ENCODE results near the gene NPEPL1. TPM values are rescaled to one million over a fixed set of nuclear protein-coding genes. Genes with fewer than 3 reads are reported as not detected.

NPEPL1 gene
- total RNA-seq, 1 donor from 2014 or later = 37.6 TPM

DNA sequence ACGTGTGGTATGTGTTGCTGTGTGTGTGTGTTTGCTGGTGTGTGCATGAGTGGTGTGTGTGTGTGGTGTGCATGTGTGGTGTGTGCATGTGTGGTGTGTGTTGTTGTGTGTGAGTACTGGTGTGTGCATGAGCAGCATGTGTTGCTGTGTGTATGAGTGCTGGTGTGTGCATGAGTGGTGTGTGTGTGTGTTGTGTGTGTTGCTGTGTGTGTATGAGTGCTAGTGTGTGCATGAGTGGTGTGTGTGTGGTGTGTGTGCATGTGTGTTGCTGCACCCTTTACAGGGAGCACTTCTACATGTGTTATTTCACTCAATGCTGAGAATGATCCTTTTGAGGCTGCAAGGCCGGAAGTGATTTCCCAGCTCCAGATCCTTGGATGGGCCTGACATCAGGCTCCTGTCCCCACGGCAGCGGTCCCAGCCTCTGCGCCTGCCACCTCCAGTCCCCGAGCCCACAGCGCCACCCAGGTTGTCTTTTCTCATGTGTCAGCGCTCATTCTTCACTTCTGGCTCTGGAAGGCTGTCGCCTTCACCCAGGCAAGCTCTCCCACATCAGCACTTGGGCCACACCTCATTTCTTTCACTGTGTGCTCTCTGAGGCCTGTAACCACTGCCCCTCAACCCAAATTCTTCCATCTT, 2.6 kb downstream of the NPEPL1 start:
- Mint-ChIP-seq H3K4me3 (ENCODE audit: unreplicated experiment) (no peak overlapping the region), H3K4me1 (ENCODE audit: unreplicated experiment) (peaks cover 5% of the 10 kb centered on the region), H3K36me3 (ENCODE audit: low read depth, unreplicated experiment) (peaks cover 20% of the 10 kb centered on the region), H3K27me3 (ENCODE audit: unreplicated experiment) (peaks cover 11% of the 10 kb centered on the region), H3K9me3 (ENCODE audit: unreplicated experiment) (no peaks in the 10 kb centered on the region), H3K27ac (ENCODE audit: unreplicated experiment) (no peak overlapping the region)
- no peak for DNase-seq (ENCODE audit: low spot score)
- TF ChIP-seq, protein P1, sequence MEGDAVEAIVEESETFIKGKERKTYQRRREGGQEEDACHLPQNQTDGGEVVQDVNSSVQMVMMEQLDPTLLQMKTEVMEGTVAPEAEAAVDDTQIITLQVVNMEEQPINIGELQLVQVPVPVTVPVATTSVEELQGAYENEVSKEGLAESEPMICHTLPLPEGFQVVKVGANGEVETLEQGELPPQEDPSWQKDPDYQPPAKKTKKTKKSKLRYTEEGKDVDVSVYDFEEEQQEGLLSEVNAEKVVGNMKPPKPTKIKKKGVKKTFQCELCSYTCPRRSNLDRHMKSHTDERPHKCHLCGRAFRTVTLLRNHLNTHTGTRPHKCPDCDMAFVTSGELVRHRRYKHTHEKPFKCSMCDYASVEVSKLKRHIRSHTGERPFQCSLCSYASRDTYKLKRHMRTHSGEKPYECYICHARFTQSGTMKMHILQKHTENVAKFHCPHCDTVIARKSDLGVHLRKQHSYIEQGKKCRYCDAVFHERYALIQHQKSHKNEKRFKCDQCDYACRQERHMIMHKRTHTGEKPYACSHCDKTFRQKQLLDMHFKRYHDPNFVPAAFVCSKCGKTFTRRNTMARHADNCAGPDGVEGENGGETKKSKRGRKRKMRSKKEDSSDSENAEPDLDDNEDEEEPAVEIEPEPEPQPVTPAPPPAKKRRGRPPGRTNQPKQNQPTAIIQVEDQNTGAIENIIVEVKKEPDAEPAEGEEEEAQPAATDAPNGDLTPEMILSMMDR (IDR thresholded peaks at IDR 0.05; ENCODE audit: unreplicated experiment) = no peak

DNA sequence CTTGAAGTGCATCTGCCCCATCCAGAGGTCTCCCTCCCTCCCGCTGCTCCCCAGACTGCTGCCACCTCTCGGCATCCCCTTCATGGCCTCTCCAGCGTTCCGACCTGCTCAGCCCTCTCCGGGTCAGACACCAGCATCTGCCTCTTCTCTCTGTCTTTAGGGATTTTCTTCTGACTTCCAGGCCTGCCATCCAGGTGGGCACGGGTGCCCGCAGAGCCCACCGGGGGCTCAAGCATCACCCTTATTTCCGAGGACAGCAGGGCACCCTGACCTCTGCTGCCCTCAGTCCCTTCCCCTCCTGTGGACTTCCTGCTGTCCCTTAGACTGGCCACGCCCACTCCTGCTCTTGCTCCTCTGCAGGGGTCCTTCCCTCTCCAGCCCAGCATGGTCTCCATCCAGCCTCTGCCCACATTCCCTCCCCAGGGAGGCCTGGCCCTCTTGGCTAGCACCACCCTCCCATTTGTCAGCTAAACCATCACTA, 3.3 kb downstream of the NPEPL1 start:
- H3K27me3 Mint-ChIP-seq (ENCODE audit: unreplicated experiment) = peaks cover 13% of the 10 kb centered on the region
- no peak overlapping the region for H3K4me3 Mint-ChIP-seq (ENCODE audit: unreplicated experiment)
- TF ChIP-seq, protein P1 (IDR thresholded peaks at IDR 0.05; ENCODE audit: unreplicated experiment) = no peak
- no peak for DNase-seq (ENCODE audit: low spot score)
- peaks cover 5% of the 10 kb centered on the region for H3K4me1 Mint-ChIP-seq (ENCODE audit: unreplicated experiment)
- H3K9me3 Mint-ChIP-seq (ENCODE audit: unreplicated experiment) = no peaks in the 10 kb centered on the region
- H3K27ac Mint-ChIP-seq (ENCODE audit: unreplicated experiment) = no peak overlapping the region
- H3K36me3 Mint-ChIP-seq (ENCODE audit: low read depth, unreplicated experiment) = peaks cover 26% of the 10 kb centered on the region

DNA sequence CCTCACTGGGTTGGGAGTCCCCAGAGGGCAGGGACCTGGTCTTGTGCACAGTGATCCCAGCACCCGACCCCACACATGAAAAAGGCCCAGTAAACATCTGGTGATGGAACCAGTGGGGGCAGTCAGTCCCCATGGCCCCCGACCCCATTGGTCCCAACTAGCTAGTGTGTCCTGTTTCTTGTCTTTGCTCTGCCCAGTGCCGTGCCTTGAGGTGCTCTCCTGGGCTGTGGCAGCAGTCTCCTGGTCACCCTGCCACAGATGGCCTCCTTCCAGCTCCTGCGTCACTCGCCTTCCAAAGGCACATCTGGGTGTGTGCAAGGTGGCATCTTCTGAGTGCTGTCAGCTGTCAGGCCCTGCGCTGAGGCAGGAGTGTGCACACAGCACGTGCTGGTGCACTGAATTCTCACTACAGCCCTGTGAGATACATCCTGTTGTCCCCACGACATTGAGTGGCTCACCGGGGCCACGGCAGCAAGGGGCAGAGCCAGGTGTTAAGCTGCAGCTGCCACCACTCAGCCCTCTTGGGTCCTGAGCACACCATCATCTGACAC, 3.9 kb downstream of the NPEPL1 start:
- TF ChIP-seq, protein P1 (IDR thresholded peaks at IDR 0.05; ENCODE audit: unreplicated experiment) = no peak
- peaks cover 26% of the 10 kb centered on the region for H3K36me3 Mint-ChIP-seq (ENCODE audit: low read depth, unreplicated experiment)
- no peak for DNase-seq (ENCODE audit: low spot score)
- no peak overlapping the region for H3K4me3 Mint-ChIP-seq (ENCODE audit: unreplicated experiment)
- no peaks in the 10 kb centered on the region for H3K9me3 Mint-ChIP-seq (ENCODE audit: unreplicated experiment)
- H3K4me1 Mint-ChIP-seq (ENCODE audit: unreplicated experiment) = peaks cover 5% of the 10 kb centered on the region
- H3K27me3 Mint-ChIP-seq (ENCODE audit: unreplicated experiment) = peaks cover 13% of the 10 kb centered on the region
- H3K27ac Mint-ChIP-seq (ENCODE audit: unreplicated experiment) = no peak overlapping the region

DNA sequence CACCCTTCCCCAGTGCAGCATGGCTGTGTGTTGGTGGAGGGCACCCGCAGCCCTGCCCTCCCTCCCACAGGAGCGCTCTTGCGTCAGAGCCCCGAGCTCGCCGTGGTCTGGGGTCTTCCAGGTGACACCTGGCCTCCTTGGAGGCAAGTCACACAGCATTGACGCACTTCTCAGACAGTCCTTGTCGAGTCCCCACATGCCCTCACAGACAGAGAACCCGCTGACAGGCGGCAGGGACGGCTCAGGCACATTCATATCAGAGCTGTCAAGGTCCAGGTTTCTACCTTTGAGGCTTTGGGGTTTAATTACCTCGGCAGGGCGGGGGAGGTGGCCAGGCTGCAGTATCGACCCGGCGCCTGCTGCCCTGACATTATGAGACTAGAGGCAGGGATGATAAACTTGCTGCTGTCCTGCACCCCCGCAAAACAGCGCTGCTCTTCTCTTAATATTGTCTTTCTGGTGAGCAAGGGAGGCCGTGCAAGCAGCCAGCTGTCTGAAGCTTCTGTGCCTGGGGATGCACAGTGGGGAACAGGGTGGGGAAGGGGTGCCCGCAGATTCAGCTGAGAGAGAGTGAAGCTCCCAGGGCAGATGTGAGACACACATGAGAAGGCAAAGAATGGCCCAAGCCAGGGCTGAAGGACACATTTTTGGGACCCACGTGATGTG, 4.7 kb downstream of the NPEPL1 start:
- Mint-ChIP-seq H3K27ac (ENCODE audit: unreplicated experiment) (no peak overlapping the region), H3K4me1 (ENCODE audit: unreplicated experiment) (peaks cover 5% of the 10 kb centered on the region), H3K9me3 (ENCODE audit: unreplicated experiment) (no peaks in the 10 kb centered on the region), H3K36me3 (ENCODE audit: low read depth, unreplicated experiment) (peaks cover 27% of the 10 kb centered on the region), H3K4me3 (ENCODE audit: unreplicated experiment) (no peak overlapping the region), H3K27me3 (ENCODE audit: unreplicated experiment) (peaks cover 9% of the 10 kb centered on the region)
- no peak for DNase-seq (ENCODE audit: low spot score)
- TF ChIP-seq, protein P1 (IDR thresholded peaks at IDR 0.05; ENCODE audit: unreplicated experiment) = no peak

Data from endothelial cell (in vitro differentiated cells).